CD4-positive, alpha-beta T cell treated with Interleukin-15 for 4 hours (primary cell): ENCODE measurements around the gene NR2E3.
A peak's percentile ranks its signal among the peaks of the same experiment; 100 is the strongest.

Source experiments
- DNase-seq: peaks from one replicate; pipeline ENCODE4 v3.0.0-alpha.2; 2020; ENCODE audit warnings: low spot score

NR2E3 gene

GRCh38 chr15:71810256-71811035 lies at the start of gene NR2E3:
TSS of gene NR2E3 (plus strand) at chr15:71810554. CDS start at chr15:71810744, 190 bp downstream.
- DNase-seq = no peak

DNA sequence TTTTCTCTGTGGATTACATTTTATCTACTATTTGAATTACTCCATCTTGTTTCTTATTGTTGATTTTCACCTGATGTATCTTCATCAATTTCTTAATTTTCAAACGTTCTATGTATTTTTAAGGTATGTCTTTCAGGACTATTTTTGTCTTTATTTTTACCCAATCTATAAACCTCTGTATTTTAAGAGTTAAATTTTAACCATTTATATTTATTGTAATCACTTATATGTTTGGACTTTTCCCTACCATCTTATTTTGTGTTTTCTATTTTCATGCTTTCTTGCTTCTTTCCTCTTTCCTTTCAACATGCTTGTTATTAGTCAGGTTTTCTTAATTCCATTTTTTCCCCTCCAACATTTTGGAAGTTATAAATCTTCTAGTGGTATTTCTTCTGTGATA lies 49.5 kb upstream of the NR2E3 start:
- no peak for DNase-seq

DNA sequence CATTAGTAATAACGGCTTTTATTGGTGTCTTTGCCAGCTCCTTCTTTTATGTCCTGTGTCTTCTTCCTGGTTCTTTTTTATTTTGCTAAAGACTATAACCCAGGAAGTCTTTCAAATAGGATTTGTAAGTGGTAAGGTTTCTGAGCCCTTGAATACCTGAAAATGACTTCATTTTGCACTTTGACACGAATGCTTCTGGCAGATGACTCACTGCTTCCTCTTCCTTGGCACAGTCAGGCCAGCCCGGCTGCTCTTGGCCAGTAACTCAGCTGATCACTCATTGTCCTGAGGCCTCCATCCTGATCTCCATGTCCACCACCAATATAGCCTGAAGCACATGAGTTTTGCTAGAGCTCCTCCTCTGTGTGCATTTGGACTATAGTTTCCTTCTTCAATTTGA lies 48.7 kb upstream of the NR2E3 start:
- DNase-seq = no peak

DNA sequence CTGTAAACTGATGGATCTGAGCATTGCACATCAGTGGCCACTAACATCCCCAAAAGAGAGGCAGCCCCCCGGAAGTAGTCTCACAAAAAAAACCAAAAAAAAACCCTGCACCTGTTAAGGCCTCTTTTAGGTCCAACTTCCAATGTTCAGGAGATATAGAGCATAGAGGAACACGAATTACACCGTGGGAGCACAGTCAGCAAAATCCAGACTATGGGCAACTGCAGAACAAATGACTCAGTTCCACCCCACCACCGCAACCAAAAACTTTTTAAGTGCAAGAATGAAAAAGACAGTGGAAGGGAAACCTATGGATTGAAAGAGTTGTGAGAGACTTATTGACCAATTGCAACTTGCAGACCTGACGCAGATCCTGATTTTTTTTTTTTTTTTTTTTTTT lies 42.2 kb upstream of the NR2E3 start:
- DNase-seq = no peak

GRCh38 chr15:71773206-71773859 lies 37.0 kb upstream of the NR2E3 start:
- DNase-seq = no peak

GRCh38 chr15:71775856-71776255 lies 34.5 kb upstream of the NR2E3 start:
- DNase-seq = no peak

DNA sequence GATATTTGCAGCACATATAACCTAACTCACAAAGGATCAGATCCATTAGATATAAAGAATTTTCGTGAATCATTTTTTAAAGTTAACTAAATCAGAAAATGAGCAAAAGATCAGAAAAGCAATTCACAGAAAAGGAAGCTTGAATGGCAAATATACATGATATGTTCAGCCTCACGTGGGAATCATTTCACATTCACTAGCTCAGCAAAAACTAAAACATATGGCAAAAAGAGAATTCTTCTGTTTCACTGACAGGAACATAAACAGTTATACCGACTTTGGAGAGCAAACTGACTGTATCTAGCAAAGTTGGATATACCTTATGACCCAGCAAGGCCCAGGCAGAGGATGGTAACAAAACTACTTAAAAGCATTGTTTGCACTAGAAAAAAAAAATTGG lies 34.0 kb upstream of the NR2E3 start:
- DNase-seq = no peak

- no peak for DNase-seq
Measured at GRCh38 chr15:71777216-71777943, 33.0 kb upstream of the NR2E3 start.

DNA sequence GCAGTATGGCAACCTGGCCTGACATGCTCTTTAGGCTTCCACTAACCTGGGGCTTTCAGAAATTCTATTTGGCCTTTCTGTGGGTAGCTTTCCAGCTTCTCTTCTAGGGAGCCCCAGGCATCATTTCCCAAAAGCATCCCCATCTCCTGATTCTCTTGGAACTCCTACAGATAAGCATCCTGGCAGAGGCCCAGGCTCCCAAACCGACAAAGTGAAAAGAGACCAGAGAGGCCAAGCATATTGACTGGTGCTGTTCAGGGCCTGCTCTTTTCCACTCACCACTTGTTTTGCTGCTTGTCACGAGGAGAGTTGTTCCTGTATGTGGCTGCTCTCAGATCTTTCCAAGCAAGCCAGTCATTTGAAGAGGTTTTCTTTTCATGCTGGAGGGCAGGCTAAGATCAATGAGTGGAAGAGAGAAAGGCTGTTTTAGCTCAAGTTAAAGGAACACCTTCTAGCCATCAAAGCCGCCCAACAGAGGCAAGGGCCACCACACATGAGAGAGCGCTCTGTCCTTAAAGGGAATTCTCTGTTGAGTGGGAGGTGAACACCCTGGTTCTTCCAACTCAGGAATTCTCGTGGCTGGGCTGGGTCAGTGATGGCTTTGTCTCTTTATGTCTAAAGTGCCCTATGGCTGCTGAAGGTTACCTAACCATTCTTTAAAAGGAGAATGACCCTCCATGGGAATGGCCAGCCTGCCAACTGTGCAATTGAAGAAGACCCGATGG lies 31.1 kb upstream of the NR2E3 start:
- DNase-seq = no peak

DNA sequence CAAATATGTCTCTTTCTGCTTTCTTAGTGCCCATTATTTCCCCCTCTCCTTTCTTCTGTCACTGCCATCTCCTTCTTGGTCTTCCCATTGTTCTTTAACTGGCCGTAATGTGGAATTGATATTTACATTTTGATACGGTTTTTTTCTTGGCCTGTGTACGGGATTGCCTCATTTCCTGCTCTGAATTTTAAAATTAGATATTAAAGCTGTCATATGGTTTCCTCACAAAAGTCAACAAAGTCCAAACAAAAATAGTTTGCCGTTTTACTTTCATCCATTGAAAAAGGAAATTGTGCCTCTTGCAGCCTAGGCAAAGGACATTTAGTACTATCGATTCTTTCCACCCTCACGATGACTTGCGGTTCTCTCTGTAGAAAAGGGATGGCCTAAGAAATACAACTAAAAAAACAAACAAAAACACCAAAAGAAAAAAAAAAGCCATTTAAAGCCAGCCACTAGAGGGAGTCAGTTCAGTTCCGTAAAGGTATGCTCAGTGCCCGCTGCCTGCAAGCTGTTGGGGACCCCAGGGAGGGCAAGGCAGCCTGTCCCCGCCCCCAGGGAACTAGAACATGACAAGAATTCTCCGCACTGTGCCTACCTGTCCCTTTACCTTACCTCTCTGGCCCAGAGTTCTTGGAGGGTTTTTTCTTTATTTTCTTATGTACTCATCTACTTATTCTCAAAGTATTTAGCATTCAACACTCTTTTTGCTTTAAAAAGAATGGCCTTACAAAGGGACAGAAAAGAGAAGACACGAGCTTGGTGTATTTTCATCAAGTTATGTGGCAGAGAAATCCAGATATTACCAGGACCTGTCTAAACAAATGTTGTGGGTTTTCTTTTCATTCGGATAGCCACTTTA lies 30.0 kb upstream of the NR2E3 start:
- DNase-seq = peak; percentile 18

DNA sequence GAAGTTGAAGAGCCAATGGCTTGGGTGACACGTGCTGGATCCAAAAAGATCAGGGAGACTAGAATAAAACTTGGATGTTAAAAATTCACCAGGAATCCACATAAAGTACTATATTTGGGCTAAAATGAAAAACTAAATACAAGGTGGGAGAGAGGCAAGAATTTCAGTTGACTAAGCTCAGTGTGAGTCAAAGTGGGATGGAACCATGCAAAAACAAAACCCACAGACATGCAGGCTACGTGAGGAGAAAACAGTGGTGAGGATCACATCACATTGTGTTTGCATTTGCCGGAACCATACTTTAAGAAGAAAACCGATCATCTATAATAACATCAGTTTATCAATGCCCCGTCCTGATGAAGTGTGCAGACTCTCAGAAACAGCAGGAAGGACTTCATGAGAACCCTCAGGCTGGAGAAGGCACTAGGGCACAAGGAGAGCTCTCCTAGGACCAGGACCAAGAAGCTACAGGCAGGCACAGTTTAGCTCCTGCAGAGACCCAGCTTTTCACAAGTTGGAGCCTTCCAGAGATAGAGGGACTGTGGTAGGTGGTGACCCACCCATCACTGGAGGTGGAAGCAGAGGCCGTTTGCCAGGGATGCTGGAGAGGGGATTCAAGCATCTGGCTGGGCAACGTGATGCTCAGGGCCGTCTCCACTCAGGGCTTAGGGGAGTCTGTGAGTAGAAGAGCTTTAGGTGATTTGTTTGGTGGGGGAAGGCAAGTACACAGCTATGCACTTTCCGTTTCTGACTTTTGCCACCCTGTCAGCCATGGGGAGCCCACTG lies 29.0 kb upstream of the NR2E3 start:
- no peak for DNase-seq

GRCh38 chr15:71781965-71782265 lies 28.4 kb upstream of the NR2E3 start:
- DNase-seq = no peak

- no peak for DNase-seq
Measured at GRCh38 chr15:71782422-71783165, 27.8 kb upstream of the NR2E3 start.

- DNase-seq = no peak
Measured at GRCh38 chr15:71784719-71785118, 25.6 kb upstream of the NR2E3 start.

DNA sequence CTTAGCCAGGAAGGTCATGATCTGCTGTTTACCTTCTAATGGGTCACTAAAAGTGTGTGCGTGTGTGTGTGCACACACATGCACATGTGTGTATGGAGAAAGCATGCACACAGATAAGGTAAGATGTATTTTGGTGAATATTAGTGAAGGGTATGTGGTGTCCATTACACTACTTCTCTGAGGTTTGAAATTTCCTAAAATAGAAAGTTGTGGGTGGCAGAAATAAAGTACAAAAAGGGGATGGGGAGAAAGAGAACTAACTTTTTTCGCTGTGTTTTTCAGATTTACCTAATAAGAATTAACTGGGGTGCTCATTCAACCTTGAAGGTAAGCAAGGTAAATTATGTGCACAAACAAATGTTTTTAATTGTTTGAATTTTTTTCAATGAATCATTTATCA lies 24.4 kb upstream of the NR2E3 start:
- no peak for DNase-seq

DNA sequence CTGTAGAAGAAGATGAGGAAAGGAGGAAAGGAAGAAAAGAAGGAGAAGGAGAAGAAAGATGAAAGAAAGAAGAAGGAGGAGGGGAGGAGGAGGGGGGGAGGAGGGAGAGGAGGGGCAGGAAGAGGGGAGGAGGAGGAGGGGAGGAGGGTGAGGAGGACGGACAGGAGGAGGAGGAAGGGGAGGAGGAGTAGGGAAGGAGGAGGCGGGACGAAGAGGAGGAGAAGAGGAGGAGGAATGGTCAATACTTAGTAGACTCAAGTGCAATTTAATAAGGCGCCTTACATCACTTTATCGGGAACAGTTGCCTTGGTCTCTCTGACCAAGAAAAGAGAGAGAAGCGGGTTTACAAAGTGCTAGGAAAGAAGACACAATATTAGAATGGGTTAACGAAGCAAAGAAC lies 23.7 kb upstream of the NR2E3 start:
- no peak for DNase-seq

DNA sequence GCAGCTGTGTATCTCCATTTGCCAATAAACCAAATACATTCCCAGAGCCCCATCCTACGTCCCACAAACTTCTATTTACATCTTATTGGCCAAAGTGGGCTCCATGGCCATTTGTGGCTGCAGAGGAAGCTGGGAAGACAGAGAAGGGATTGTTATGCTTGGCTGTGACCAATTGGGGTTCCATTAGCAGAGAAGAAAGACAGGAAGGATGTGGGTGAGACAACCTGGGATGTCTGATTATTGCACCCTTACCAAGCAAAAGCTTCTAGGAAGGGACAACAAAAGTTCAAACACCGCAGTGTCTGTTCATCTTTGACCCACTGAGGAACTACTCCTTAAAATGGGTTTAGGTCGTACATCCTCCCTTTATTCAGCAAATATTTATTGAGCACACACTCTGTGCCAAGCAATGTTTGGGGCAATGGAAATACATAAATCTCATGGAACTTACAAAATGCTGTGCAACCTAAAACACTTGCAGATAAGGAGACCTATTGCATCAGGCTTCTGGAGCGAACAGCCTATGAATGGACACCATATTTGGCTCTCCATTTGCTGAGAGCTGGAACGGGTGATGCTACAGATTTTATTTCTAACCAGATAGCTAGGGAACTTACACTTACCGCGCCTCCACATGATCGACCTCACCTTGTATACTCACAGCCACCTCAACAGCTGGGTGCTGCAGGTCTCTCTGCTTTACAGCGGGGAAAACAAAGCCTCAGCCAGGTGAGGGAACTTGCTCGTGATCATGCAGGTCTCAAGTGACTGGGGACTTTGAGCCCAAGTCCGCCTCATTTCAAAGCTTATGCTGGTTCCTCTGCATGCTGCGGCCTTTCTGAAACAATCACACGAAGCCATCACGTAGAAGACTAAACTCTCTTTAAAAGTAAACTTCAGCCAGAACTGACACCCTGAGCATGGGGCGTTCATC lies 21.4 kb upstream of the NR2E3 start:
- DNase-seq = no peak

DNA sequence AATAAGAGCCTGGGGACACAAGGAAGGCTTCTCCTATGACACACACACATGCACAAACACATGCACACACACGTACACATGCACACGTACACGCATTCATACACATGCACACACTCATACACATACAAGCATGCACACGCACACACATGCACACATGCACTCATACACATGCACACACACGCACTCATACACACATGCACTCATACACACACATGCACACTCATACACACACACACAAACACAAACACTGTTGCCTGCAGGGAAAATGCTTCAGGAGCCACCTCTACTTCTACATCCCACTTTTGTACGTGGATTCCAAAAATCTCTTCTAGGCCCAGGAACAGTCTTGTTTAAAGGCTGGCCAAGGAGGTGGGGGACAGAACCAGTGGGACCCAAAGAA lies 20.7 kb upstream of the NR2E3 start:
- DNase-seq = no peak

- DNase-seq = no peak
Measured at GRCh38 chr15:71790081-71790480, 20.3 kb upstream of the NR2E3 start.
